Measurements from ENCODE around the gene PDE1A.

Gene PDE1A

GRCh38 chr2:182267971-182268370 is 158.9 kb downstream of the PDE1A start:
- DNase-seq (ENCODE audit: low read depth in 2 of 2): no peak

DNA sequence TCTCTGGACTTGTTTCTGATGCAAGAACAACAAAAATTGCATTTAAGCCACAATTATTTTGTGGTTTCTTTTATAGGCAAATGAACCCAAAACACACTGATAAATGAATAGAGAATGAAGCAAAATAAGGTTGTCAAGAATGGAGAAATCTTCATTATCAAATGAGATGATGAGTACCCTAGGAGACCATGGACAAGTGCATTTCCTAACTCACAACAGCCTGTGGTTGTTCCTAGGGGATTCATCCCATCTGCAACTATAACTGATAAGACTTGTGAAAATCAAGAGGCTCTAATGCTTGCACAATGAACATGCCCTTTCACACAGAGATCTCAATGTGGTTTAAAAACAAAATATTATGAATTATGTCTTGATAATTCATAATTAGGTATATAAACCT is 159.9 kb downstream of the PDE1A start:
- no peak for DNase-seq (ENCODE audit: low read depth in 2 of 2)

DNA sequence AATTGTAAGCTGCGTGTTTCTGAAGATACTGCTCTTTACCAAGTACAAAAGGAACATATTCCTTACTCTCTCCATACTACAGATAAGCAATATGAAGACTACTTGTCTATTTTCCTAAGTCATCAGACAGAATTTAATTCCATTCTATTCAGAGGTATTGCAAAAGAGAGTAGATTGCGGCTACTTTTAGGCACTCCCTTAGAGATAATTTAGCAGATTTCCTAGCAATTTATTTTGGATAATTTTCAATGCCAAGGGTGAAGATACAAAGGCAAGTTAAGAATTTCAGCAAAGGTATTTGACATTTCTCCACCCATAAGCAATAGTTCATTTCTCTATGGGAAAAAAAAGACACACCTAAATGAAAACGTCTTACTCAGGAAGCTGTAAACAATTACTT is 161.1 kb downstream of the PDE1A start:
- no peak for DNase-seq (ENCODE audit: low read depth in 2 of 2)

- DNase-seq (ENCODE audit: low read depth in 2 of 2): no peak
Observed at GRCh38 chr2:182261860-182262387, 164.9 kb downstream of the PDE1A start.

GRCh38 chr2:182259629-182260150 is 167.1 kb downstream of the PDE1A start:
- DNase-seq (ENCODE audit: low read depth in 2 of 2): no peak

DNA sequence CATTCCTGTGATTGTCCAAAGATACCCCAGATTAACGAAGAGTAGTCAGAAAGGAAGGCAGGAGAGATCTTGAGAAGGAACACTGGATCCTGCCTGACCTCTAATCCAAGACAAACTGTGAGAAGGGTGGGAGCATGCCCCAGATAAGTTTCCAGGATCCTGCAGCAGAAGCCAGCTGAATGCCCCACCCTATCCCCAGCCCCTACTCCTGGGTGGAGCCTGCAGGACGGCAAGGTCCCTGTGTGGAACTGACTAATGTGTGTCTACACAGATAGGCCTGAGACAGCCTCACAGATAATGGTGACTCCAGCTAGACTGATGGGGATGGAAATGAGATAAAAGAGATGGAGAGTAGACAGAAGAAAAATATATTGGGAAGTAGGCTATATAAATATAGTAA is 174.3 kb downstream of the PDE1A start:
- no peak for DNase-seq (ENCODE audit: low read depth in 2 of 2)

DNA sequence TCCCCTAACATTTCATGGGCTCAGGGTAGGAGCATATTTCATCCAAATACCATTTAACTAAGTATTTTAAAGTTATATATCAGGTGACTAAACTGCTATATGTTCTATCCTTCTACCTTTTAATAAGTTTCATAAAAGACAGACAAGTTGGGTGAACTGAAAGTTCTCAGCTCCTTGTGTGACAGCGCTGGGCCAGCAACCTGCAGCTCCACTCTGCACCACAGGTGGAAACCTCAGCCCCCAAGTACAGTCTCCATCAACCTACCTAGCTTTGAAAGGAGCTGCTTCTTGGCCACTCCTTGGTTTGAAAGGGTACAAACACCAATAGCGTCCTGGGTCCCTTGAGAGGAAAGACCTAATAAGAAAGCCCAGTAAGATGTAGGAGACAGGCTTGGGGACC is 177.9 kb downstream of the PDE1A start:
- DNase-seq (ENCODE audit: low read depth in 2 of 2): no peak

DNA sequence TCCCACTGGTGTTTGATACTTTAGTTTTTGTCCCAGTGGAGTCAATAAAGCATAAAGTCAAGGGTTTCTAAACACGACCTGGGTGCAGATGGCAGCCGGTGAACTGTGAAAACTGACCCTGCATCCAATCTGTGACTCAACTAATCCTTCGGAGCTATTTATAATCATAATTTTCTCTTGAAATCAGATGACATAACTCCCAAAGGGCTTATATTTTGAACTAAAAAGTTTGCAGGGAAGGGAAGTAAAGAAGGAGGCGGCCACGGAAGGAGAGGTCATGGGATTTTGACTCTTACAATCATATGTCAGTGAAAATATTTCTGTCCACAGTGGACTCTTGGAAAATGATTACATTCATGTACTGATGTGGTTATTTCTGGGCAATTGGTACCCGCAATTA is 178.5 kb downstream of the PDE1A start:
- no peak for DNase-seq (ENCODE audit: low read depth in 2 of 2)

DNA sequence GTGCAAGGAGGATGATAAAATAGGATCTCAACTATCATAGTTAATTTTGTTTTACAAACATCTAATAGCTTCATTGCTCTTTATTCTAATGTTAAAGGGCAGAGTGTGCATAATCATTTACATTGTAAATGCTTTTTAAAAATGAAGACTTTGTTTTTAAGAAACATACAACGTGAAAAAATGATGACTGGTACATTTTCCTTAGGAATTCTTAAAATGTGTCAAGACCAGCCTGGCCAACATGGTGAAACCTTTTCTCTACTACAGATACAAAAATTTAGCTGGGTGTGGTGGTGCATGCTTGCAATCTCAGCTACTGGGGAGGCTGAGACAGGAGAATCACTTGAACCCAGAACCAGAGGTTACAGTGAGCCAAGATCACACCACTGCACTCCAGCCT is 179.0 kb downstream of the PDE1A start:
- no peak for DNase-seq (ENCODE audit: low read depth in 2 of 2)

GRCh38 chr2:182245963-182246362 is 180.9 kb downstream of the PDE1A start:
- no peak for DNase-seq (ENCODE audit: low read depth in 2 of 2)

DNA sequence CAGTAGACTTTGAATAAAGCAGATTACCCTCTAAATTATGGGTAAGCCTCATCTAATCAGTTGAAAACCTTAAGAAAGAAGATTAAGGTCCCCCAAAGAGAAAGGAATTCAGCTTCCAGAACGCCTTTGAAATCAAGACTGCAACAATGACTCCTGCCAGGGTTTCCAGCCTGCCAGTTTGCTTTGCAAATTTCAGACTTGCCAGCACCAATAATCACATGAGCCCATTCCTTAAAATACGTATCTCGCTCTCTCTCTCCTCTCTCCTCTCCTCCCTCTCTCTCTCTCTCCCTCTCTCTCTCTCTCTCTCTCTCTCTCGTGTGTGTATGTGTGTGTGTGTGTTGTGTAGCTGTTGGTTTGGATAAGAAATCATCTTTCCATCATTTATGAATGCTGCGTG is 184.2 kb downstream of the PDE1A start:
- no peak for DNase-seq (ENCODE audit: low read depth in 2 of 2)

- DNase-seq (ENCODE audit: low read depth in 2 of 2): no peak
Observed at GRCh38 chr2:182241936-182242335, 184.9 kb downstream of the PDE1A start.

GRCh38 chr2:182240862-182241371 is 185.9 kb downstream of the PDE1A start:
- no peak for DNase-seq (ENCODE audit: low read depth in 2 of 2)

DNA sequence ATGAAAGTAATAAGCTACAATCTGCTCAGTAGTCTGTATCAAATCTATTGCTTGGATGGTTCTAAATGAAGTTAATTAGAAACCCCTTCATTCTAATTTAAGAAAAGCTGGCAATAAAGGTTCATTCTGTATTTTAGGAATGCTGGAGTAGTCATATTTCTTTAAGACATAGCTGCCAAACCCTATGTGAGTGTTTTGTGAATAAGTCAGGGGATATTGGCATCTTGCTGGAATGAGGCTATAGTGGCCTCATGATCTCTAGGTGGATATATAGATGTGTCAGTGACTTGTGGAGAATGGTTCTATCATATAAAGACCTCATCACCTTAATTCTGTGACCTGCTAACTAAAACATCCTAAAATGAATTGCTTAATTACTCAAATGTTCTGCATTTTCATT is 196.3 kb downstream of the PDE1A start:
- no peak for DNase-seq (ENCODE audit: low read depth in 2 of 2)

DNA sequence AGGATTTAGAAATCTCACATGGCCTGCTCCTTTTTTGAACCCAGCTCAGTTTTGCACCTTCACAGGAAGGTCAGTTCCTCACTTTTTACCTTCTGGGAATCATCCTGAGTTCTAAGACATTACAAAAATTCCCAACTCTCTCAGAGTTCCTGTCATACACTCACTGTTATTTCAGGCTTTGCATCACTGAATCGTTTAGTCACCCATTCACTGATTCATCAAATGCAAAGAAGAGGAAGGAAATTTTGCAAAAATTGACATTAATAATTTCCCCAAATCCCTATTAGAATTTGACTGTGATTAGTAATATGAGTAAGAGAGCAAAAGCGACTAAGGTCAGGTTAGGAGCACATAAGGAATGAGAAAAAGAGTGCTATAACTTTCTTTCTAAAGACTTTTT is 197.5 kb downstream of the PDE1A start:
- DNase-seq (ENCODE audit: low read depth in 2 of 2): no peak

- DNase-seq (ENCODE audit: low read depth in 2 of 2): no peak
Observed at GRCh38 chr2:182228741-182229140, 198.1 kb downstream of the PDE1A start.

GRCh38 chr2:182228073-182228473 is 198.8 kb downstream of the PDE1A start:
- no peak for DNase-seq (ENCODE audit: low read depth in 2 of 2)

DNA sequence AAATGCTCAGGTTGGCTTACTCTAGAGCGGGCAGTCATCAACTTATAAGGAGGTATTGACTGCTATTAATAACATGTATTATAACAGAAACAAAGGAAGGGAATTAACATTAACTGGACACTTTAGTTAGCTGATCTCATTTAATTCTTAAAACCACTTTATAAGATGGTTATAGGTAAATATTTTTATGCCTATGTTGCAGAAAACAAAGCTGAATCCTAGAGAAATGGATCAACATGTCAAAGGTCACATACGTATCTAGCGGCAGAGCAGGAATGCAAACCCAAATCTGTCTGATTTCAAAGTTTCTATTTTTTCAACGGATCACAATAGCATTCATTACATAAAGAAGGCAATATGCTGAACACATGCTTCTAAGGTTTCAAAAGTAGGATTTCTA is 200.0 kb downstream of the PDE1A start:
- no peak for DNase-seq (ENCODE audit: low read depth in 2 of 2)

GRCh38 chr2:182224669-182225068 is 202.2 kb downstream of the PDE1A start:
- DNase-seq (ENCODE audit: low read depth in 2 of 2): no peak

GRCh38 chr2:182220998-182221397 is 205.8 kb downstream of the PDE1A start:
- DNase-seq (ENCODE audit: low read depth in 2 of 2): no peak

DNA sequence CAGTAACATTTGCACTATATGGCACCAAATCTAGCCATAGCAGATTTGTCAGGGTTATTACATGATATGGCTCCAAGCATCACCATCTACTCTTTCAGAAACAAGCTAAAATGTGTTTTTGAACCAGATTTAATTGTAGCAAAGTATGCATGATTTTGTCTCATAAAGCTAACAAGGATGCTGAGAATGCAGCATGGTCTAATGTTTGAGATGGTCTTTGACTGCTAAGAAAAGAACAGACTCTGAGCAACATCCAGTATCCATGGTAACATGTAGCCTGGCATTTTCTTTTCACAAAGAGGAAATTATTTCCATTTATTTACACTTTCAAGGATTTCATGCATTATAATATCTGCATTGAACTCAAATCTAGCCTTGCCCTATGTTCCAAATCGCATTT is 206.5 kb downstream of the PDE1A start:
- DNase-seq (ENCODE audit: low read depth in 2 of 2): no peak

DNA sequence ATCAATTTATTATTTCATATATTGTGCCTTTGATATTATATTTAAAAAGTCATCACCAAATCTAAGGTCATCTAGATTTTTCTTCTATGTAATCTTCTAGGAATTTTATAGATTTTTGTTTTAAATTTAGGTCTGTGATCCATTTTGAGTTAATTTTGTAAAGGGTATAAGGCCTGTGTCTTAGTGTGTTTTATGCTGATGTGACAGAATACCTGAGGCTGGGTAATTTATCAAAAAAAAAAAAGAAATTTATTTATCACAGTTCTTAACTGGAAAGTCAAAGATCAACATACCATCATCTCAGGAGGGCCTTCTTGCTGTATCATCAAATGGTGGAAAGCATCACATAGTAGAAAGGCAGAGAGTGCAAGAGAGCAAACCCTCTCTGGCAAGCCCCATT is 216.2 kb downstream of the PDE1A start:
- no peak for DNase-seq (ENCODE audit: low read depth in 2 of 2)

DNA sequence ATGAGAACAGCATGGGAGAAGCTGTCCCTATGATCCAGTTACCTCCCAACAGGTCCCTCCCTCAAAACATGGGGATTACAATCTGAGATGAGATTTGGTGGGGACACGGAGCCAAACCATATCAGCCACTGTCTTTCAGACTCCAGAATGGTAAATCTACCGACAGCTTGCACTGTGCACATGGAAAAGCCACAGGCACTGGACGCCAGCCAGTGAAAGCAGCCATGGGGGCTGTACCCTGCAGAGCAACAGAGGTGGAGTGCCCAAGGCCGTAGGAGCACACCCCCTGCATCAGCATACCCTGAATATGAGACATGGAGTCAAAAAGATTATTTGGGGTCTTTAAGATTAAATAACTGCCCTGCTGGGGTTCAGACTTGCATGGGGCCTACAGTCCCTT is 218.4 kb downstream of the PDE1A start:
- no peak for DNase-seq (ENCODE audit: low read depth in 2 of 2)

DNA sequence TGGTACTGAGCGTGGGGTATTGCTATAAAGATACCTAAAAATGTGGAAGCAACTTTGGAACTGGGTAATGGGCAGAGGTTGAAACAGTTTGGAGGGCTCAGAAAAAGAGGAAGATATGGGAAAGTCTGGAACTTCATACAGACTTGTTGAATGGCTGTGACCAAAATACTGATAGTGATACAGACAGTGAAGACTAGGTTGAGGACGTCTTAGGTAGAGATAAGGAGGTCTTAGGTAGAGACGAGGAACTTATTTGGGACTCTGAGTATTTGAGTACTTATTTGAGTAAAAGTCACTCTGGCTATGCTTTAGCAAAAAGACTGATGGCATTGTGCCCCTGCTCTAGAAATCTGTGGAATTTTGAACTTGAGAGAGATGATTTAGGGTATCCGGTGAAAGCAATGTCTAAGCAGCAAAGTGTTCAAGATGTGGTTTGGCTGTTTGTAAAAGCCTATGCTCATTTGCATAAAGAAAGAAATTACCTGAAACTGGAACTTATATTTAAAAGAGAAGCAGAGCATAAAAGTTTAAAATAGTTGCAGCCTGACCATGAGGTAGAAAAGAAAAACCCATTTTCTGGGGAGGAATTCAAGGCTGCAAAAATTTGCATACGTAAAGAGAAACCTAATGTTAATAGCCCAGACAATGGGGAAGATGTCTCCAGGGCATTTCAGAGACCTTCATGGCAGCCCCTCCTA is 219.6 kb downstream of the PDE1A start:
- no peak for DNase-seq (ENCODE audit: low read depth in 2 of 2)
